Neuronal stem cell (in vitro differentiated cells): Measurements from ENCODE around the gene TBL3.

Experiments used
- DNase-seq: peaks from one replicate; pipeline ENCODE4 v3.0.0-alpha.2; 2013; ENCODE audit warnings: low spot score
- H2AFZ ChIP-seq: one replicate; pipeline ENCODE4 v1.6.1; 2013; ENCODE audit warnings: mild to moderate bottlenecking, low read length, inconsistent platforms
- H2AK5ac ChIP-seq: 2 replicates; pipeline ENCODE4 v1.6.1; 2013; ENCODE audit warnings: low read depth, mild to moderate bottlenecking, inconsistent platforms, low read length, moderate library complexity, mixed read lengths
- H2BK120ac ChIP-seq: 2 replicates; pipeline ENCODE4 v1.6.1; 2013; ENCODE audit warnings: low read depth, mild to moderate bottlenecking, inconsistent platforms, low read length, moderate library complexity, mixed read lengths
- H2BK12ac ChIP-seq: one replicate; pipeline ENCODE4 v1.6.1; 2013; ENCODE audit warnings: low read length, inconsistent platforms
- H2BK15ac ChIP-seq: 2 replicates; pipeline ENCODE4 v1.6.1; 2013; ENCODE audit warnings: mild to moderate bottlenecking, low read length, inconsistent platforms, mixed read lengths
- H2BK5ac ChIP-seq: one replicate; pipeline ENCODE4 v1.6.1; 2013; ENCODE audit warnings: inconsistent platforms, mild to moderate bottlenecking, low read length, moderate library complexity
- H3K14ac ChIP-seq: one replicate; pipeline ENCODE4 v1.6.1; 2013; ENCODE audit warnings: low read length, inconsistent platforms
- H3K18ac ChIP-seq: 2 replicates; pipeline ENCODE4 v1.6.1; 2013; ENCODE audit warnings: low read length, inconsistent platforms
- H3K23ac ChIP-seq: 2 replicates; pipeline ENCODE4 v1.6.1; 2013; ENCODE audit warnings: low read depth, mild to moderate bottlenecking, mixed read lengths, low read length, inconsistent platforms; ENCODE audit not compliant: poor library complexity
- H3K27ac ChIP-seq: replicated peaks from 3 replicates; pipeline ENCODE4 v1.5.1; 2013; ENCODE audit warnings: low read length, inconsistent platforms
- H3K27me3 ChIP-seq, 3 experiments: 2 replicates each; pipeline ENCODE4 v1.6.1; 2013; ENCODE audit warnings: low read length in 3 of 3, mild to moderate bottlenecking in 2 of 3, inconsistent platforms in 1 of 3, low read depth in 1 of 3, mixed read lengths in 1 of 3, moderate library complexity in 1 of 3; ENCODE audit not compliant: control insufficient read depth in 3 of 3, insufficient read depth in 3 of 3
- H3K36me3 ChIP-seq, 2 donors: replicated peaks in 1 of 2; 2 replicates each; pipeline ENCODE4 v1.6.1; 2013; ENCODE audit warnings: low read length in 2 of 2; ENCODE audit not compliant: control insufficient read depth in 2 of 2, insufficient read depth in 2 of 2
- H3K4ac ChIP-seq: 2 replicates; pipeline ENCODE4 v1.6.1; 2013; ENCODE audit warnings: inconsistent platforms, mild to moderate bottlenecking, low read length, moderate library complexity
- H3K4me1 ChIP-seq, 2 donors: 1 replicate in 1 of 2; 2 replicates in 1 of 2; pipeline ENCODE4 v1.6.1; 2013; ENCODE audit warnings: low read length in 2 of 2, low read depth in 1 of 2; ENCODE audit not compliant: control insufficient read depth in 2 of 2, insufficient read depth in 1 of 2
- H3K4me2 ChIP-seq: one replicate; pipeline ENCODE4 v1.6.1; 2013; ENCODE audit warnings: mild to moderate bottlenecking, low read length, inconsistent platforms; ENCODE audit not compliant: insufficient read depth, poor library complexity, severe bottlenecking
- H3K4me3 ChIP-seq, 2 donors: 2 replicates each; pipeline ENCODE4 v1.5.1; 2013; ENCODE audit warnings: low read length in 2 of 2, mild to moderate bottlenecking in 2 of 2, inconsistent platforms in 1 of 2, moderate library complexity in 1 of 2
- H3K79me1 ChIP-seq: one replicate; pipeline ENCODE4 v1.6.1; 2013; ENCODE audit warnings: low read depth, mild to moderate bottlenecking, inconsistent platforms, low read length, moderate library complexity
- H3K9ac ChIP-seq: one replicate; pipeline ENCODE4 v1.6.1; 2013; ENCODE audit warnings: mild to moderate bottlenecking, low read depth, low read length, inconsistent platforms; ENCODE audit not compliant: poor library complexity
- H3K9me3 ChIP-seq, 2 donors: replicated peaks in 1 of 2; 2 replicates each; pipeline versions ENCODE3 to v1.6.1; 2013; ENCODE audit warnings: low read length in 2 of 2, mild to moderate bottlenecking in 2 of 2, inconsistent platforms in 1 of 2, low read depth in 1 of 2, mixed read lengths in 1 of 2, moderate library complexity in 1 of 2; ENCODE audit not compliant: control insufficient read depth in 2 of 2, insufficient read depth in 1 of 2
- H4K8ac ChIP-seq: one replicate; pipeline ENCODE4 v1.6.1; 2013; ENCODE audit warnings: low read depth, mild to moderate bottlenecking, inconsistent platforms, low read length, moderate library complexity
- H4K91ac ChIP-seq: one replicate; pipeline ENCODE4 v1.6.1; 2013; ENCODE audit warnings: low read length, low read depth, mild to moderate bottlenecking, inconsistent platforms; ENCODE audit not compliant: poor library complexity
- WGBS, 2 donors: extraction: QIAGEN DNeasy Blood & Tissue Kit; methylation state at CpG; one replicate each; pipeline ENCODE4 v1.1.7; 2013; ENCODE audit warnings: missing lambda C conversion rate in 2 of 2, mixed read lengths in 1 of 2; ENCODE audit not compliant: insufficient read length in 2 of 2, insufficient replicate concordance in 1 of 2; ENCODE audit errors: extremely low coverage in 2 of 2; 5-methylcytosine and 5-hydroxymethylcytosine counted together

The TBL3 gene

GRCh38 chr16:1993731-1994131, 21.9 kb downstream of the TBL3 start:
- H3K4me3 ChIP-seq, result no peak overlapping the region
- H3K9me3 ChIP-seq, result peaks cover 0 to 4% of the 10 kb centered on the region in 2 donors
- no peak overlapping the region for H3K23ac ChIP-seq
- H3K4ac ChIP-seq, result no peak overlapping the region
- no peak overlapping the region for H3K18ac ChIP-seq
- peaks cover 7% of the 10 kb centered on the region for H3K79me1 ChIP-seq
- H2BK12ac ChIP-seq, result no peak overlapping the region
- H3K9ac ChIP-seq, result no peak overlapping the region
- H2AK5ac ChIP-seq, result no peak overlapping the region
- no peak overlapping the region for H3K4me2 ChIP-seq
- no peak for DNase-seq
- H2BK120ac ChIP-seq, result no peak overlapping the region
- no peak overlapping the region for H2BK15ac ChIP-seq
- H3K4me1 ChIP-seq, result peaks cover 12 to 18% of the 10 kb centered on the region in 2 donors
- no peak overlapping the region for H4K91ac ChIP-seq
- H2BK5ac ChIP-seq, result no peak overlapping the region
- no peak overlapping the region for H3K14ac ChIP-seq
- peaks cover 12 to 25% of the 10 kb centered on the region in 2 donors for H3K36me3 ChIP-seq
- no peak overlapping the region for H4K8ac ChIP-seq
- H3K27me3 ChIP-seq, result peaks cover 16 to 36% (median 31%) of the 10 kb centered on the region in 3 experiments
- WGBS, 2 donors, result no CpG with 5 or more reads among the region's 2 CpGs
- no peak overlapping the region for H3K27ac ChIP-seq
- H2AFZ ChIP-seq, result no peak overlapping the region

GRCh38 chr16:1997494-1998359, 25.9 kb downstream of the TBL3 start:
- no peak overlapping the region for H2BK120ac ChIP-seq
- H3K79me1 ChIP-seq, result peaks cover 15% of the 10 kb centered on the region
- H4K8ac ChIP-seq, result no peak overlapping the region
- no CpG with 5 or more reads among the region's 26 CpGs for WGBS, 2 donors
- peaks cover 0 to 5% (median 0%) of the 10 kb centered on the region in 3 experiments for H3K27me3 ChIP-seq
- no peak overlapping the region for H3K27ac ChIP-seq
- H2BK12ac ChIP-seq, result no peak overlapping the region
- H3K4me3 ChIP-seq, result no peak overlapping the region
- H3K4me2 ChIP-seq, result no peak overlapping the region
- no peak overlapping the region for H2AFZ ChIP-seq
- no peak overlapping the region for H3K9ac ChIP-seq
- no peak overlapping the region for H4K91ac ChIP-seq
- peak overlapping the region; percentile 17 for H3K18ac ChIP-seq
- H3K14ac ChIP-seq, result no peak overlapping the region
- no peaks in the 10 kb centered on the region for H3K4me1 ChIP-seq
- peaks cover 40 to 63% of the 10 kb centered on the region in 2 donors for H3K36me3 ChIP-seq
- H3K9me3 ChIP-seq, result no peaks in the 10 kb centered on the region
- H2BK15ac ChIP-seq, result no peak overlapping the region
- no peak for DNase-seq
- no peak overlapping the region for H3K4ac ChIP-seq
- no peak overlapping the region for H2BK5ac ChIP-seq
- no peak overlapping the region for H2AK5ac ChIP-seq
- H3K23ac ChIP-seq, result no peak overlapping the region

- Histone ChIP-seq H4K8ac (no peak overlapping the region), H3K4me1 (no peaks in the 10 kb centered on the region), H3K27ac (no peak overlapping the region)
These were observed 26.5 kb downstream of the TBL3 start for GRCh38 chr16:1998360-1998835.

More at GRCh38 chr16:1998360-1998835, 26.5 kb downstream of the TBL3 start:
- Histone ChIP-seq H3K27me3 (peaks cover 0 to 4% (median 0%) of the 10 kb centered on the region in 3 experiments), H3K36me3 (peaks cover 41 to 70% of the 10 kb centered on the region in 2 donors), H3K18ac (no peak overlapping the region), H4K91ac (no peak overlapping the region), H3K23ac (no peak overlapping the region), H3K4me3 (no peak overlapping the region), H3K79me1 (peaks cover 18% of the 10 kb centered on the region), H3K14ac (no peak overlapping the region), H3K9ac (no peak overlapping the region), H2AFZ (no peak overlapping the region), H3K4me2 (no peak overlapping the region), H2BK12ac (no peak overlapping the region), H2BK120ac (no peak overlapping the region), H2AK5ac (no peak overlapping the region), H3K9me3 (no peaks in the 10 kb centered on the region), H2BK15ac (no peak overlapping the region), H2BK5ac (no peak overlapping the region), H3K4ac (no peak overlapping the region)
- no peak for DNase-seq
- no CpG with 5 or more reads among the region's 27 CpGs for WGBS, 2 donors
